ENCODE measurements around the gene AGAP1. TPM values are rescaled to one million over a fixed set of nuclear protein-coding genes. Genes with fewer than 3 reads are reported as not detected.
"Not testable (repeated sequence)": the region's sequence is repeated elsewhere in the genome, so short reads cannot be mapped to it uniquely, and the experiment has no call there.

AGAP1 gene
- total RNA-seq, 1 donor from 2014 or later, result 44.0 TPM

DNA sequence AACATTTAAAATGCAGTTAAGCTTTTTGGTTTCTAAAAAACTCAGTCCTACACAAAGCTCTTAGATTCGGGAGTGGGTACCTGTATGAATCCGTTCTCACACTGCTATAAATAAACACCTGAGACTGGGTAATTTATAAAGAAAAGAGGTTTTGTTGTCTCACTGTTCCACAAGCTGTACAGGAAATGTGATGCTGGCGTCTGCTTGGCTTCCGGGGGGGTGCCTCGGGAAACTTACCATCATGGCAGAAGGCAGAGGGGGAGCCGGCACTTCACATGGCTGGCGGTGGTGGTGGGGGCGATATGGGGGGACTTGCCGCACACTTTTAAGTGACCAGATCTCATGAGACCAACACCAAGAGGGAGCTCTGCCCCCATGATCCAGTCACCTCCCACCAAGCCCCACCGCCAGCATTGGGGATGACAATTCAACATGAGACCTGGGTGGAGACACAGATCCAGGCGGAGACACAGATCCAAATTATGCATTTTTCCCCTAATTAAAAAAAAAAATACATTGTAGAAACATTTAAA, 451.8 kb downstream of the AGAP1 start:
- no peak overlapping the region for H3K4me3 Mint-ChIP-seq
- TF ChIP-seq, protein P1, sequence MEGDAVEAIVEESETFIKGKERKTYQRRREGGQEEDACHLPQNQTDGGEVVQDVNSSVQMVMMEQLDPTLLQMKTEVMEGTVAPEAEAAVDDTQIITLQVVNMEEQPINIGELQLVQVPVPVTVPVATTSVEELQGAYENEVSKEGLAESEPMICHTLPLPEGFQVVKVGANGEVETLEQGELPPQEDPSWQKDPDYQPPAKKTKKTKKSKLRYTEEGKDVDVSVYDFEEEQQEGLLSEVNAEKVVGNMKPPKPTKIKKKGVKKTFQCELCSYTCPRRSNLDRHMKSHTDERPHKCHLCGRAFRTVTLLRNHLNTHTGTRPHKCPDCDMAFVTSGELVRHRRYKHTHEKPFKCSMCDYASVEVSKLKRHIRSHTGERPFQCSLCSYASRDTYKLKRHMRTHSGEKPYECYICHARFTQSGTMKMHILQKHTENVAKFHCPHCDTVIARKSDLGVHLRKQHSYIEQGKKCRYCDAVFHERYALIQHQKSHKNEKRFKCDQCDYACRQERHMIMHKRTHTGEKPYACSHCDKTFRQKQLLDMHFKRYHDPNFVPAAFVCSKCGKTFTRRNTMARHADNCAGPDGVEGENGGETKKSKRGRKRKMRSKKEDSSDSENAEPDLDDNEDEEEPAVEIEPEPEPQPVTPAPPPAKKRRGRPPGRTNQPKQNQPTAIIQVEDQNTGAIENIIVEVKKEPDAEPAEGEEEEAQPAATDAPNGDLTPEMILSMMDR (IDR thresholded peaks at IDR 0.05; ENCODE audit: unreplicated experiment), result no peak
- peaks cover 9% of the 10 kb centered on the region for H3K36me3 Mint-ChIP-seq
- H3K27ac Mint-ChIP-seq, result no peak overlapping the region
- peaks cover under 1% of the 10 kb centered on the region for H3K4me1 Mint-ChIP-seq
- peaks cover 13% of the 10 kb centered on the region for H3K27me3 Mint-ChIP-seq (ENCODE audit: low read depth)
- H3K9me3 Mint-ChIP-seq, result no peaks in the 10 kb centered on the region
- DNase-seq (ENCODE audit: low spot score in 2 of 2, unreplicated experiment in 2 of 2), result no peak

- no peak overlapping the region for H3K4me3 Mint-ChIP-seq
- H3K27me3 Mint-ChIP-seq (ENCODE audit: low read depth), result peaks cover 13% of the 10 kb centered on the region
Measured at GRCh38 chr2:235946590-235946989, 452.7 kb downstream of the AGAP1 start.

GRCh38 chr2:235947055-235947454, 453.2 kb downstream of the AGAP1 start:
- peaks cover 13% of the 10 kb centered on the region for H3K27me3 Mint-ChIP-seq (ENCODE audit: low read depth)
- DNase-seq (ENCODE audit: low spot score in 2 of 2, unreplicated experiment in 2 of 2); H3K9me3 Mint-ChIP-seq; H3K4me3 Mint-ChIP-seq; H3K4me1 Mint-ChIP-seq; H3K36me3 Mint-ChIP-seq; H3K27ac Mint-ChIP-seq: not testable (repeated sequence)

More at GRCh38 chr2:235946590-235946989, 452.7 kb downstream of the AGAP1 start:
- TF ChIP-seq, protein P1 (IDR thresholded peaks at IDR 0.05; ENCODE audit: unreplicated experiment), result no peak
- Mint-ChIP-seq H3K4me1 (peaks cover 2% of the 10 kb centered on the region), H3K27ac (no peak overlapping the region), H3K36me3 (peaks cover 5% of the 10 kb centered on the region), H3K9me3 (no peaks in the 10 kb centered on the region)
- DNase-seq (ENCODE audit: low spot score in 2 of 2, unreplicated experiment in 2 of 2), result no peak

DNA sequence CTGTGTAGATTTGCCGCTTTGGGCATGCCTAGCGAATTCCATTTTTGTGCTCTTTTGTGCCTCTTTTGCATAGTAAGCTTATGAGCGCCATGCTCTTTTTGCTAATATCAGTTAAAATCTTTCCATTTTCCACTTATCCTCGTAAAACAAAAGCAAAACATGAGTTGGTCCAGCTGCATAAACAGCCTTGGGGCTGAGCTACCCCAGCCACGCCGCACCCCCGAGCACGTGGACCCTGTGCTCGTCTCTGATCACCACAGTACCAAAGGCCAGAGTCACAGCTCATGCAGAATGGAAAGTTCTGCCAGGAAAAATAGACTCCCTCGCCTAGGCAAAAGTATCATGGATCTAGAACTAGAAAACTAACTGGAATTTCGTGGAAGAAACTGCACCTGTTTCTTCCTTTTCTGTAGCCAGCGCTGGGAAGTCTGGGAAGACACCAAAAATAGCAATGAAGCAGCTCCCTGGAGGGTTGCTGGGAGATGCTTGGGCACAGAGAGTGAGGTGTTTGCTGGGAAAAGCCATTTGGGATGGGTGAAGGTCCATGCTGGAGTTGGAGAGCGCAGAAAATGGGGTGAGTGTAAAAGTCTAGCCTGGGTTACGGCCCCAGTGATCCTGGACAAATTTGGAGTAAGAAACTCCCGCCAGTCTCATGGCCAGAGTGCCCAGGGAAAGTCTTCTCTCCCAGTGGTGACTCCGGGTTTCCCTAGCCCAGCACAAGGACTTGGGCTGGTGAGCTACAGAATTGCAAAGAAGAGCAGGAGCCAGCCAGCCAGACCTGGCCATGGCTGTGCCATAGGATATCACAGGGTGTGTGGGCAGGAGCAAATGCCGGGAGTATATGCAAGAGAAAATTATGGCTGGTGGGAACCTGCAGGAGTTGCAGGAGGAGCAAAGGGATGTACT, 456.0 kb downstream of the AGAP1 start:
- Mint-ChIP-seq H3K4me3 (no peak overlapping the region), H3K27ac (no peak overlapping the region), H3K4me1 (peaks cover 6% of the 10 kb centered on the region), H3K9me3 (no peaks in the 10 kb centered on the region), H3K36me3 (no peaks in the 10 kb centered on the region), H3K27me3 (ENCODE audit: low read depth) (peaks cover 13% of the 10 kb centered on the region)
- TF ChIP-seq, protein P1 (IDR thresholded peaks at IDR 0.05; ENCODE audit: unreplicated experiment), result no peak
- DNase-seq (ENCODE audit: low spot score in 2 of 2, unreplicated experiment in 2 of 2), result no peak

DNA sequence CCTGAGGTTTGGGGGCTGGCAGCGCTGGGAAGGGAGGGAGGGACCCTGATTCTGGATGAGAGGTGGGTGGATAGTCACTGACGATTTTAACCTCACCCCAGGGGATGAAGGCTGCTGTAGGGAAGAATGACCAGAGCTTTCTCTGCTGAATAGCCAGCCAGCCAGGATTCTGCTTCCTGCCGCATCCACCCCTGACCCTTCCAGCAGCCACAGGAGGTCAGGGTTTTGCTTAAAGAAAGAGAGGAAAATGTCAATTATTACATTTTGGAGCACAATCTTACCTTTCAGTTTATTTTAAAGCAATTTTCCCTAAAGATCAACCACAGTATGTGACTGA, 456.6 kb downstream of the AGAP1 start:
- TF ChIP-seq, protein P1 (IDR thresholded peaks at IDR 0.05; ENCODE audit: unreplicated experiment), result no peak
- peaks cover 13% of the 10 kb centered on the region for H3K27me3 Mint-ChIP-seq (ENCODE audit: low read depth)
- H3K4me1 Mint-ChIP-seq, result peaks cover 6% of the 10 kb centered on the region
- H3K4me3 Mint-ChIP-seq, result no peak overlapping the region
- DNase-seq (ENCODE audit: low spot score in 2 of 2, unreplicated experiment in 2 of 2), result no peak
- H3K27ac Mint-ChIP-seq, result no peak overlapping the region
- H3K9me3 Mint-ChIP-seq, result no peaks in the 10 kb centered on the region
- no peaks in the 10 kb centered on the region for H3K36me3 Mint-ChIP-seq

DNA sequence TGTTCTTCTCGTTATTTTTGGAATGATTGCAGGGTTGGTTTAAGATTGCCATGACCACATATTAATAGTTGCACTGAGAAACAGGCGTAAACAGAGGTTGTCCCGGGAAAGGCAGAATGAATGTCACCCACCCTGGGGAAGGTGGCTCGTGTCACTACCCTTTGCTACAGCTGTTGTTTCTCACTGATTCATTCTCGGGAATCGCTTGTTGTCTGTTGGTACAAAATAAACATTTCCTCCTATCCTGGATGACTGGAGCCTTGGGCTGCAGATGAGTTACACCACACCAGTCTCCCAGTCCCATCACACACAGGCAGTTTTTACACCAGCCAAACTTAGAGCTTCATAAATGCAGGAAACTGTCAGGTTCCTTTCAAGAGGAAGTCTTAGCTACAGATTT, 457.6 kb downstream of the AGAP1 start:
- H3K4me3 Mint-ChIP-seq, result no peak overlapping the region
- H3K36me3 Mint-ChIP-seq, result no peaks in the 10 kb centered on the region
- peaks cover 6% of the 10 kb centered on the region for H3K4me1 Mint-ChIP-seq
- H3K27me3 Mint-ChIP-seq (ENCODE audit: low read depth), result peaks cover 13% of the 10 kb centered on the region
- H3K9me3 Mint-ChIP-seq, result no peaks in the 10 kb centered on the region
- TF ChIP-seq, protein P1 (IDR thresholded peaks at IDR 0.05; ENCODE audit: unreplicated experiment), result no peak
- H3K27ac Mint-ChIP-seq, result no peak overlapping the region
- no peak for DNase-seq (ENCODE audit: low spot score in 2 of 2, unreplicated experiment in 2 of 2)

Data from mesothelial cell of epicardium (in vitro differentiated cells).